ENCODE results near the gene AKIRIN1.
A peak's percentile ranks its signal among the peaks of the same experiment; 100 is the strongest.
"Not testable (repeated sequence)": the region's sequence is repeated elsewhere in the genome, so short reads cannot be mapped to it uniquely, and the experiment has no call there.

AKIRIN1 gene

DNA sequence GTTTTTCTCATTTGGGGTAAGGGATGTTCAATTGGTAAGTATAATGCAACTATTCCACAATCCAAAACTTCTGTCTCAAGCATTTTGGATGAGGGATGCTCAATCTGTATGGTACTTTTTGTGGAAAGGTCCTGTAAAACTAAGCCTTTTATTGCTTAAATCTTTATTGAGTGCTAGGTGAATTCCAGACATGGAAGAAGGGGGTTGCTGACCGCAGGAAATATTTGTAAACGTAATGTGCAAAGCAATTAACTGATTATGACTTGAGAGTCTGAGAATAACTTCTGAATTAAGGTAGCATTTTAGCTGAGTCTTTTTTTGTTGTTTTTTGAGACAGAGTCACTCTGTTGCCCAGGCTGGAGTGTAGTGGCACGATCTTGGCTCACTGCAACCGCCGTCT lies 3.1 kb downstream of the AKIRIN1 start:
- DNase-seq (ENCODE audit: low spot score): no peak

DNA sequence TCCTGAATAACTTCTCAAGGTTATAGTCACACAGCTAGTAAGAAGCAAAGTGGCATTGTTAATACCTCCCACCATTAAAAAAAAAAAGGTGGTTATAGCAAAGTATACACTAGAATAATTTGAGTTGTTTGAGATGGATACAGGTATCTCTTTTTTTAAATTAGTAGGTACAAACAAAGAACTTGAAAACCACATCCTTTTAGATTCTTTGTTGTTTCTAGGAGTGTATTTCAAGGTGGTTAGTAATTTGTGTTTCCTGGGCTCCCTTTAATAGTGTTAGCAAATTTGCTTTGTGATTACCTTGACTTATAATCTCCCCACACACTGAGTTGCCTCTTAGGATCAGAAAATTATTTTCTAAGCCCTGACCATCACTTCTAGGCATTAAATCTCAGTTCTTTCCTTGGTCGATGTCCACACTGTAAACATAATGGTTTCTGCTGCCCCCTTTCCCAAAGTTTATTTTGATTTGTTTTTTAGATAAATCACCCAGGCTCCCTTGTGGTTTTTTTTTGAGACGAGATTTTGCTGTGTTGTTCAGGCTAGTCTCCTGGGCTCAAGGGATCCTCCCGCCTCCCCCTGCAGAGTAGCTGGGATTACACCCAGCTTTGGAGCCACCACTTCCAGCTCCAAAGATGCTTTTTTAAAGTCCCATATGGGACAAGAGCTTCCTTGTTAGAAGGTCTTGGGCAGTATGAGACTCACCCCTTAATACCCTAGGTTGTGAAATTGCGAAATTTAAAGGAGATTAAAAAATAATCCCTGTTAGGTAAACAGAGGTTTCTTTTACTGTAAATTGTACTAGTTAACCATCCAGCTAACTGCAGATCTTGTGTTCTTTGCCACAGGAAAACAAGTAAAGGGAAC lies 6.2 kb downstream of the AKIRIN1 start:
- DNase-seq (ENCODE audit: low spot score): peak; percentile 26

DNA sequence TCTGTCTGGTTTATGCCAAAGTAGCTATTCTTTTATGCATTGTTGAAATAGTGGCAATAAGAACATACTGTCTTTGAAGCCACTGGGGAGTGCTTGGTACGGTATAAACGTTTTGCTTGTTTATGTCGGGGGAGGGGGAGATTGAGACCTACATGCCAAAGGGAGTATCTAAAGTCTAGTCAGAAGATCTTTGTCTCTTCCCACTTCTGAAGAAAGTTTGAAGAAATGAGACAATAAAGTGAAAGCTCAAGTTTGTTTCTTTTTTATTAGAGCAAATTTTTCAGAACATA lies 6.8 kb downstream of the AKIRIN1 start:
- no peak for DNase-seq (ENCODE audit: low spot score)

DNA sequence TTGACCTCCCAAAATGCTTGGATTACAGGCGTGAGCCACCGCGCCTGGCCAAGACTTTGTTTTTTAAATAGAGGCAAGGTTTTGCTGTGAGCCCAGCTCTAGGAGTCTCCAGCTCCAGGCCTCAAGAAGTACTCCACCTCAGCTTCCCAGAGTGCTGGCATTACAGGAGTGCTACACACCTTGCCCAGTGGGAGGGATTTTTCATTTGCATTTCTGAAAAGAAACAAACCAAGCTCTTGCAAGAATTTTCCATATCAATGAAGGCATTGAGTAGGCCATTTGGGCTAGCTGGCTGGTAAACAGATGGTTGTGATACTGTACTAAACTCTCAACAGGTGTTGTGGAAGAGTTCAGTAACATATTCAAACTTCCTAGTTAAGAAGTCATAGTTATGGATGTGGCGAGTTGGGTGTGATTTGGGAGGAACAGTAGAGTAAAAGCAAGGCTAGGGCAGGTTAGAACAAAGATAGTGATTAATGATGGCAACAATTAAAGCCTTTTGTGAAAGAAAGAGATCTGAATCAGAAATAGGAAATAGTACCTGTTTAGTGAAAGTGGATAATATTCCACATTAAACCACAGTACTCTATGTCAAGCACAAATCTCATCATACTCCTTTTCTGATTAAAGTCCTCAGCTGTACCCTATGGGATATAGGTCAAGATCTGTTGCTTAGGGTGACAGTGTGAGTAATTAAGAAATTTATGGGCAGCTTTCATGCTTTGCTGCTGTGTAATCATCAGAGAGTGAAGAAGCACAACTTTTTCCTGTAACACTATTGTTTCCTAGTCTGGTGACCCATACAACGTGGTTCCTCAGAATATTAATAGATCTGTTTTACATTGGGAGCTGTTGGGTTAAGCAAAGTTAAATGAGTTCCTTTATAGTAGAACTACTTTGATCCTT lies 10.7 kb downstream of the AKIRIN1 start:
- DNase-seq (ENCODE audit: low spot score): no peak

DNA sequence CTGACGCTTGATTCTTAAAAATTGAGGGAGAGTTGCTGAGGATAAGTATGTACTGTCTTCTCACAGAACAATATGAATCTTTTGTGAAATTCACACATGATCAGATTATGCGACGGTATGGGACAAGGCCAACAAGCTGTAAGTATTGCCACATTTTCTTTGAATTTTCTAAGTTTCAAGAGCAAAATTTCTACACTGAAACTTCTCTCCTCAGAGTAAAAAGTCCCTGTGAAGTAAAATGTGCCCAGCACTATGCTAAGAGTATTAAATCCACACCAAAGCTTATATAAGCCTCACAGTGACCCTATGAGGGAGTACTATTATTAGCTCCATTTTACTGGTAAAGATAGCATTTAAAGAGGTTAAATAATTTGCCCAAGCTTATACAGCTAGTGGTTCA lies 12.2 kb downstream of the AKIRIN1 start:
- DNase-seq (ENCODE audit: low spot score): no peak

DNA sequence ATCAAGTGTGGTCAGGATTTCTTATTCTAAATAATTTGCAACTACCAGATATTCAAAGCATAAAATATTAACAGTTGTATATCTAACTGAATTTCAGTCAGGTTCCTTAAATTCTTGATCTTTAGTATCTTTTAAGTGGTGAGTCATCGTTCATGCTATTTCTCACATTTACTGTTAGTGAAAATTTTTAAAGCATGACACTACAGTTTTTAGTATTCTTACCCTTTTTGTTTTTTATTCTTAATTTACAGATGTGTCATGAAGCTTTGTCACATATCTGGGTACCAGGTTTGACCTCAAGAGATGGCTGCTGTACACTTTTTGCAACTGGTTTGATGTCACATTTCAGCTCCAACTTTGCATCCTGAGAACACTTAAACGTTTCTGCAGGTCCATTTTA lies 12.7 kb downstream of the AKIRIN1 start:
- DNase-seq (ENCODE audit: low spot score): no peak

DNA sequence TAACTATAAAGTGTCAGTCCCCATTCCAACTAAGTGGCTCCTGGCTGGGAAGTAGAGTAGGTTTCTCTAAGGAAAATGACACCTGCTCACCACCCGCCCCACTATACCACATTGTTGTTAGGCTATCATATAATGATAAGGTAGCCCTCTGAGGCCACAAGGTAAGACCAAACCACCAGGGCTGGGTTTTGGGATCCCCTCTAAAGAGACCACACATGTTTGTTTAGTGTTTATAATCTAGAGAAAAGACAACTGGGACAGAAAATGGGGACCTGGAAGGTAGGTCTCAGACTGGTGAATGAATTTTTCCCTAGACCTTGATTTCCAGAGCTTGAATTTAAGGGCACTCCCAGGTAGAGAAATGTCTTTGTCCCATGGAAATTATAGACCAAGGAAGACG lies 15.2 kb downstream of the AKIRIN1 start:
- no peak for DNase-seq (ENCODE audit: low spot score)

DNA sequence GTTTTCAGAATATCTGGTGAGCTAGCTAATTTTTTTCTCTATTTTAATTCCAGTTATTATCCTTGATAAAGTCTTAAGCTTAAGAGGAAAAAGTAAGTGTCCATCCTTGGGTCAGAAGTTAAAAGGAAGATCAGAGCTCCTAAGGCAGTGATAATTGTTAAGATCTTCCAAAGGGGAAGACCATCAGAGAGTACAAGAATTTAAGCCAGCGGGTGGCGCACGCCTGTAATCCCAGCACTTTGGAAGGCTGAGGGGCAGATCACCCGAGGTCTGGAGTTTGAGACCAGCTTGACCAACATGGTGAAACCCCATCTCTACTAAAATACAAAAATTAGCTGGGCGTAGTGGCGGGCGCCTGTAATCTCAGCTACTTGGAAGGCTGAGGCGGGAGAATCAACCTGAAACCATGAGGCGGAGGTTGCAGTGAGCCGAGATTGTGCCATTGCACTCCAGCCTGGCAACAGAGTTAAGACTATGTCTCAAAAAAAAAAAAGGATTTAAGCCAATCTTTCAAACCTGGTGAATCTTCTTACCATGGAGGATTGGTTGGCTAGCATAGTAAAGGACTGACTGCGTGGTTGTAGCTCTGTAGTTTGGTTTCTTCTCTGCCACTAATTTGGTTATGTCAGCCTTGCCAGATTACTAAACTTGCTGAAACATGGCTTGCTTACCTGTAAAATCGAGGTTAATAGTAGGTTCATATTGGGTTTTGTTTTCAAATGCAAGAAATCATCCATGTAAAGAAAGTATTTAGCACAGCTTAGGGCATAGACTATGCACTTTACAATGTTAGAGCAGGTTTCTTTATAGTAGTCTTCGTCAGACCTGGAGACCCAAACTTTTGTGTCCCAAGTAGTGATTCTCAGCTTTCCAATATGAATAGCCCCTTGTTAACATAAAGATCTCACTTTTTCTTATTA lies 15.9 kb downstream of the AKIRIN1 start:
- no peak for DNase-seq (ENCODE audit: low spot score)

DNA sequence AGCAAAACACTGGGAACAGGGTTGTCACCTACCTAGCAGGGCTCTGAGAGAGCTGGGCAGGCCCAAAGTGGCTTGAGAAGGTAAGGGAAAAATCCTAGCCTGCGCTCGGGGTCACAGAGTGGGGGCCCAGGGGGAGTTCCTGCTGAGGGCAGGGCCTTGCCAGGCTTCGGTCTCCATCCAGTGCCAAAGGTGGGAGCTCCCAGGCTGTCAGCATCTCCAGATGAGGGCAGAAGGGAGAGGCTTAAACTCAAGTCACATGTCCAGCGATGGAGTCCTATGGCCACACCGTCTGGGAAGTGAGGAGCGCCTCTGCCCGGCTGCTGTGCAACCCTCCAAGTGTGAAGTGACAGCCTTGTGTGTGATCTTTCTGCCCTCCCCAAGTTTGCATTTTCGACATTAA lies 23.9 kb downstream of the AKIRIN1 start:
- DNase-seq (ENCODE audit: low spot score): not testable (repeated sequence)

DNA sequence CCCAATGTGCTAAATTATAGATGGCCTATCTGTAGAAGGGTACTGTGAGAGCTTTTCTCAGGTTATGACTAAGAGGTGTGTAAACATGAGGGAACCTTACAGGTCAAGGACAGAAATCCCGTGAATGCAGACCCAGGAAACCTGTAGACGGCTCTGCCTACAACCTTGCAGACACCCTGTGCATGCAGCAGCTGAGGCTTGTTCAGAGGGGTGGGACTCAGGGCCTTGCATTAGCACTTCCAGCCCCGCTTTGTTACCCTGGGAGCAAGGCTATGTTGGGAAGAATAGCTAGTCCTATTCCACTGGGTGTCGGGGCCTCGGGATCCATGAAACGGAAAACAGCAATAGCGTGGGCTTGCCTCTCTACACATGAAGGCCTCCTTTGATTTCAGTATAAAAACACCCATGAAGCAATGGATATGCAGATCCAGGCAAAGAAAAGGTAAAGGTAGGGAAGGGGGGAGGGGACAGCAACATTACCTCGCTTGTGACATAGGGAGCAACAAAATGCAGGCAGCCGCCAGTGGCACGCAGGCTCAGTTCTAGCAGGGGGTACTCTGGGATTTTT lies 25.6 kb downstream of the AKIRIN1 start:
- DNase-seq (ENCODE audit: low spot score): no peak

DNA sequence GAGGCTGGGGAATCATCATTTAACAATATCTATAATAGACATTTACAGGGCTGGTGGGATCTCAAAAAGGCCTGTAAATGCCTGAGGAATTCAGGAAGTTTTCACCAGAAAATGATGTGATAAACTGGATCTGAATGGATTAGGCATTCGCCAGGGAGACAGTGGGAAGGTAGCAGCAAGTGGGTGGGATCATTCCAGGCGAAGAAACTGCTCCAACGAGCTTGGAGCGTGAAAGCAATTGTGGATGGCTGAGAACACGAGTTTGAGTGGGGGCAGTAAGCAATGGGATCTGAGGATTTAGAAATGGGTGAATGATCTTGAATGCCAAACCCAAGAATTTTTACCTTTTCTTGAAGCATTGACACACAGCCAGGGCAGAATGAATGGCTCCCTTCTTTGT lies 26.2 kb downstream of the AKIRIN1 start:
- DNase-seq (ENCODE audit: low spot score): no peak

DNA sequence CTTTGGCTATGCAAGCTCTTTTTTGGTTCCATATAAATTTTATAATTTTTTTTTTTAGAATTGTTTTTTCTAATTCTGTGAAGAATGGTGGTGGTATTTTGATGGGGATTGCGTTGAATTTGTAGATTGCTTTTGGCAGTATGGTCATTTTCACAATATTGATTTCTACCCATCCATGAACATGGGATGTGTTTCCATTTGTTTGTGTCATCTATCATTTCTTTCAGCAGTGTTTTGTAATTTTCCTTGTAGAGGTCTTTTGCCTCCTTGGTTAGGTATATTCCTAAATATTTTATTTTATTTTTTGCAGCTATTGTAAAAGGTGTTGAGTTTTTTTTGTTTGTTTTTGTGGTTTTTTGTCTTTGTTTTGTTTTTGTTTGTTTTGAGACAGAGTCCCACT lies 29.4 kb downstream of the AKIRIN1 start:
- DNase-seq (ENCODE audit: low spot score): not testable (repeated sequence)

DNA sequence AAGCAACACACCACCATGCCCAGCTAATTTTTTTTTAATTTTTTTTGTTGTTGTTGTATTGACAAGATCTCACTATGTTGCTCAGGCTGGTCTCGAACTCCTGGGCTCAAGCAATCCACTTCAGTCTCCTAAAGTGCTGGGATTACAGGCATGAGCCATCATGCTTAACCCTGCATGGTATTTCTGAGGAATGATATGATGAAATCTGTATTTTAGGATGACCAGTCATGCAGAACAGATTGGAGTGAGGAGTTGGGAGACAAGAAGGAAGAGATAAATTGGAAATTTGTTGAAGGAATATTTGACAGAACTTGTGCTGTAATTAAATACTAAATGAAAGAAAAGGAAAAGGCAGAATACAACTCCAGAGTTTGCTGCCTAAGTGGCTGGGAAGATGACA lies 30.4 kb downstream of the AKIRIN1 start:
- DNase-seq (ENCODE audit: low spot score): no peak

DNA sequence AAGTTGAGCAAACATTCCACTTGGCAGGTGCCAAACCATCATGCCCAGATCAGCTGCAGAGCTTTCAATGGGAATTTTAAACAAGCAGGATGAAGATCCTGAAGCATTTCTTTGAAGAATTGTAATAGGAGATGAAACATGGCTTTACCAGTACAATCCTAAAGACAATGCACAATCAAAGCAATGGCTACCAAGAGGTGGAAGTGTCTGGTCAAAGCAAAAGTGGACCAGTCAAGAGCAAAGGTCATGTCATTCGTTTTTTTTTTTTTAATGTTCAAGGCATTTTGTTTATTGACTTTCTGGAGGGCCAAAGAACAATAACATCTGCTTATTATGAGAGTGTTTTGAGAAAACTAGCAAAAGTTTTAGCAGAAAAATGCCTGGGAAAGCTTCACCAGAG lies 32.1 kb downstream of the AKIRIN1 start:
- DNase-seq (ENCODE audit: low spot score): no peak

DNA sequence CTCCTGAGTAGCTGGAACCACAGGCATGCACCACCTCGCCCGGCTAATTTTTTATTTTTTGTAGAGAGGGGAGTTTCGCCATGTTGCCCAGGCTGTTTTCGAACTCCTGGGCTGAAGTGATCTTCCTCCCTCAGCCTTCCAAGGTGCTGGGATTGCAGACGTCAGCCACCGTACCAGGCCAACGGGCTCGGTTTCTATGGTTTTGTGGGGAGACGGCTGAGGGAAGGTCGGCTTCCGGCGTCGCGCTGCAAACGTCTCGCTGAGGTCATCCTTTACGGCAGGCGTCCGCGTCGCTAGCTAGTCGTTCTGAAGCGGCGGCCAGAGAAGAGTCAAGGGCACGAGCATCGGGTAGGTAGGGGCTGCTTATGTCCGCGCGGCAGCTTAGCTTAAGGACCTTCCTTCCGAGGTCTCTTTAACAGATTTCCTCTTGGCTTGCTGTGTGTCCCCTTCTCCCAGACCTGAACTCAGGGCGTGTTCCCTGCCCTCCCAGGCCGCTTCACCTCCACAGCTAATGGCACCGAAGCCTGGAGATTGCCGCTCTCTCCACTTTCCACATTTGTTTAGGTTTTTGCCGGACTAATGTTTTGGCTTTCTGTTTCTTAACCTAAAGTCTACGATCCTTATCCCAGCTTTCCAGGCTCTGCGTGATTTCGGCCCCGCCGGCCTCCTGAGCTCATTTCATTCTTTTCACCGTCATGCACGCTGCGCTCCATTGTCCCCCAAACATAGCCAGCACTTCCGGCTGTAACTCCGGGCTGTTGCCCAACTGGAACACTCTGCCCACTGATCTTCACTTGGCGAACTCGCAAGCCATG lies 35.2 kb downstream of the AKIRIN1 start, which contains the start of gene NDUFS5:
NDUFS5 (plus strand) TSS at position 300 of the 815 bp plus-strand sequence. CDS start 2,375 bp downstream, outside the sequence.
- peak; percentile 81 for DNase-seq (ENCODE audit: low spot score)

DNA sequence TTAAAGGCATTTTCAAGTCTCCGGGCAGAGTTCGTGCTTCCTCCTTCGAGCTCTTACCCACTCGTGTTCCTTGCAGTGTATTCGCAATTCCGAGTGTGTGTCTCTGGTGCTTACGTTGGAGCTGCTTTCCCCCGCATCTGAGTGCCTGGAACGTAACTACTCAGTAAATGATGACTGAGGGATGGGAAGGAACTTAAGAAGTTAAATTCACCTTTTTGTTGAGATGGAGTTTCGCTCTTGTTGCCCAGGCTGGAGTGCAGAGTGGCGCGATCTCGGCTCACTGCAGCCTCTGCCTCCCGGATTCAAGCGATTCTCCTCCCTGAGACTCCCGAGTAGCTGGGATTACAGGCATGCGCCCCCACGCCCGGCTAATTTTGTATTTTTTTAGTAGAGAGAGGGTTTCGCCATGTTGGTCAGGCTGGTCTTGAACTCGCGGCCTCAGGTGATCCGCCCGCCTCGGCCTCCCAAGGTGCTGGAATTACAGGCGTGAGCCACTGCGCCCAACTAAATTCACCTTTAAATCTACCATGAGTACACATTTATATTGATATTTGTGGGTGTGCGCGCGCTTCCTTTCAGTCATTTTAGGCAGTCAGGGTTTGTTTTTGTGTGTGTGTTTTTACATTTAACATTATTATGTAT lies 35.9 kb downstream of the AKIRIN1 start:
- DNase-seq (ENCODE audit: low spot score): no peak

DNA sequence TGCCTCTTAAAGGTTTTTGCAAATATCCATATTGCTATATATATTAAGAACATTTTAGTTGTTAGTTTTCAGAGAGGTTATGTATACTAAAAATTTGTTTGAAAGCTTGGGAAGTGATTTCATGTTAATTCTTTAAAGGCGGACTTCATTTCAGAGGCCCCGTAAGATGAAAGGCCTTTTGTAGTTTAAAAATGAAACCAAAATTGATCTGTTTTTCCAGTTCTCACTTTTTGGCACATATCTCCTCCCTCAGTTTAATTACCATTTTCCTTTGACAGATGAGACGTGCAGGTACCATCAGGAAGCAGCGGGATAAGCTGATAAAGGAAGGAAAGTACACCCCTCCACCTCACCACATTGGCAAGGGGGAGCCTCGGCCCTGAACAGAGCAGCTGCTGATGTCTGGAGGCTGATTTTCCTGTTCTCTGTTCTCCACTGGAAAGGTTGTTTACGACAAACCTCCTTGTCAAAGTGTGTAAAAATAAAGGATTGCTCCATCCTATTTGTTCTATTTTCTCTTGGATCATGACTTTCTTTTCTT lies 43.1 kb downstream of the AKIRIN1 start:
- DNase-seq (ENCODE audit: low spot score): peak; percentile 18

DNA sequence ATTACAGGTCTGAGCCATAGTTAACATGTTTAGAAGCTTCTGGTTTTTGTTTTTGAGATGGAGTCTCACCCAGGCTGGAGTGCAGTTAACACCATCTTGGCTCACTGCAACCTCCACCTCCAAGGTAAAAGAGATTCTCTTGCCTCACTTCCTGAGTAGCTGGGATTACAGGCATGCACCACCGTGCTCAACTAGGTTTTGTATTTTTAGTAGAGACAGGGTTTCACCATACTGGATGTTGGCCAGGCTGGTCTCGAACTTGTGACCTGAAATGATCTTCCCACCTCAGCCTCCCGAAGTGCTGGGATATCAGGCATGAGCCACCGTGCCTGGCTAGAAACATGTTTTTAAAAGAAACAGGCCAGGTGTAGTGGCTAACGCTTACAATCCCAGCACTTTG lies 45.6 kb downstream of the AKIRIN1 start:
- DNase-seq (ENCODE audit: low spot score): no peak

DNA sequence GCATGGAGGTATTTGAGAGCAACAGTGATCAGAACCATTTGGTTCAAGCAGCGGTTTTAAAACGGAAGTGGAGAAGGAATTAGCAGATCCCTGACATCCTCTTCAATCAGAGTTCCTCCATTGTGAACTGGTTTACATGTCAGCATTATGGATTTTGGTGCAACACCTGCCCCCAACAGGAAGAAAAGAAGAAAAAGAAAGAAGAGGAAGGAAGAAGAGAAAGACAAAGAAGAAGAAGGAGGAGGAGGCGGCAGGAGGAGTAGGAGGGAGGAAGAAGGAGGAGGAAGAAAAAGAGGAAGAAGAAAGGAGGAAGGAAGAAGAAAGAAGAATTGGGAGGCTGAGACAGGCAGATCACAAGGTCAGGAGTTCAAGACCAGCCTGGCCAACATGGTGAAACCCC lies 52.4 kb downstream of the AKIRIN1 start:
- no peak for DNase-seq (ENCODE audit: low spot score)

DNA sequence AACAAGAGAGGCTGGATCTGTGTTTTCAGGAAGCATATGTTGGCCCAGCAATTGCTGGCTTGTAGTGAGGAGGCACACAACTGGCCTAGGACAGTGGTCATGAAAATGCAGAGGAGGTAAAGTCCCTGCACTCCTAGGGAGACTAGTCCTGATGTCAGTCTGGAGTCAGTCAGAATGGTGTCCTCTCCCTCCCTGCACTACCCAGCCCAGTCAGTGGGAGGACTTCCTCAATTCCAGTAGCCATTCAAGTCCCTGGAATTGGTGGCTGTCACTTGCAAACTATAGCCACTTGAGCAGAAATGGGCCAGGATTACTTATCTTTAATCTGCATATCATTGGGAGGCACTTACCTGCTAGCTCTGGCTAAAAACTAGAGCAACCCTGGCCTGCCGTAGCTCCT lies 53.7 kb downstream of the AKIRIN1 start:
- no peak for DNase-seq (ENCODE audit: low spot score)
